ENCODE data around the gene ATP7A.

The ATP7A gene

GRCh38 chrX:77925764-77926163, 15.3 kb downstream of the ATP7A start:
- TF ChIP-seq ARNTL (CRISPR knock-in tag; IDR thresholded peaks at IDR 0.05; ENCODE audit: borderline replicate concordance, low read depth) (no peak), RARB (CRISPR knock-in tag; IDR thresholded peaks at IDR 0.05) (no peak), POU6F1 (CRISPR knock-in tag; IDR thresholded peaks at IDR 0.05; ENCODE audit: borderline replicate concordance, low read depth) (no peak), TSHZ2 (CRISPR knock-in tag; IDR thresholded peaks at IDR 0.05) (no peak), OSR1 (CRISPR knock-in tag; IDR thresholded peaks at IDR 0.05) (no peak), ZNF565 (CRISPR knock-in tag; conservative IDR thresholded peaks at IDR 0.05; ENCODE audit: low read depth) (no peak), GLIS3 (CRISPR knock-in tag; IDR thresholded peaks at IDR 0.05) (no peak), BACH2 (CRISPR knock-in tag; IDR thresholded peaks at IDR 0.05; ENCODE audit: borderline replicate concordance) (no peak), TOX (CRISPR knock-in tag; IDR thresholded peaks at IDR 0.05; ENCODE audit: borderline replicate concordance) (no peak), ZFP30 (CRISPR knock-in tag; IDR thresholded peaks at IDR 0.05) (no peak), PPARA (CRISPR knock-in tag; IDR thresholded peaks at IDR 0.05; ENCODE audit: borderline replicate concordance) (no peak), CSDC2 (CRISPR knock-in tag; IDR thresholded peaks at IDR 0.05) (no peak), ZNF70 (CRISPR knock-in tag; IDR thresholded peaks at IDR 0.05) (no peak), TCF4 (CRISPR knock-in tag; IDR thresholded peaks at IDR 0.05; ENCODE audit: borderline replicate concordance) (no peak)
- no peak for ATAC-seq

GRCh38 chrX:77930581-77930980, 20.1 kb downstream of the ATP7A start:
- TF ChIP-seq PPARA (CRISPR knock-in tag; IDR thresholded peaks at IDR 0.05; ENCODE audit: borderline replicate concordance) (no peak), BACH2 (CRISPR knock-in tag; IDR thresholded peaks at IDR 0.05; ENCODE audit: borderline replicate concordance) (no peak), TSHZ2 (CRISPR knock-in tag; IDR thresholded peaks at IDR 0.05) (no peak), RARB (CRISPR knock-in tag; IDR thresholded peaks at IDR 0.05) (no peak), ZNF70 (CRISPR knock-in tag; IDR thresholded peaks at IDR 0.05) (no peak), ZC3H10 (CRISPR knock-in tag; IDR thresholded peaks at IDR 0.05) (no peak), OSR1 (CRISPR knock-in tag; IDR thresholded peaks at IDR 0.05) (no peak), ESRRG (CRISPR knock-in tag; IDR thresholded peaks at IDR 0.05) (no peak), GLIS3 (CRISPR knock-in tag; IDR thresholded peaks at IDR 0.05) (no peak), POU6F1 (CRISPR knock-in tag; IDR thresholded peaks at IDR 0.05; ENCODE audit: borderline replicate concordance, low read depth) (no peak), ZNF565 (CRISPR knock-in tag; conservative IDR thresholded peaks at IDR 0.05; ENCODE audit: low read depth) (no peak), CREB5 (CRISPR knock-in tag; IDR thresholded peaks at IDR 0.05; ENCODE audit: low read depth) (no peak), ARNTL (CRISPR knock-in tag; IDR thresholded peaks at IDR 0.05; ENCODE audit: borderline replicate concordance, low read depth) (no peak), ZFP30 (CRISPR knock-in tag; IDR thresholded peaks at IDR 0.05) (no peak), TOX (CRISPR knock-in tag; IDR thresholded peaks at IDR 0.05; ENCODE audit: borderline replicate concordance) (no peak), ISL1 (CRISPR knock-in tag; IDR thresholded peaks at IDR 0.05) (no peak), CSDC2 (CRISPR knock-in tag; IDR thresholded peaks at IDR 0.05) (no peak), TCF4 (CRISPR knock-in tag; IDR thresholded peaks at IDR 0.05; ENCODE audit: borderline replicate concordance) (no peak), SNAI2 (CRISPR knock-in tag; IDR thresholded peaks at IDR 0.05) (no peak), ZFP3 (CRISPR knock-in tag; IDR thresholded peaks at IDR 0.05) (no peak)

More at GRCh38 chrX:77930581-77930980, 20.1 kb downstream of the ATP7A start:
- no peak for ATAC-seq
